GM21825 (cell line): ENCODE measurements around the gene PARP2.

Experiments used
- ATAC-seq: cut with Tn5 transposase; IDR thresholded peaks from one replicate; pipeline ENCODE4 v1.9.1; 2021; ENCODE audit warnings: mild to moderate bottlenecking, moderate library complexity; ENCODE audit not compliant: unreplicated experiment

PARP2 gene

GRCh38 chr14:20391505-20391904 is 48.1 kb downstream of the PARP2 start:
- ATAC-seq = no peak

GRCh38 chr14:20397511-20397910 is 54.1 kb downstream of the PARP2 start:
- ATAC-seq = no peak

- no peak for ATAC-seq
Measured at GRCh38 chr14:20400589-20400964, 57.1 kb downstream of the PARP2 start.

GRCh38 chr14:20400965-20401593 is 57.6 kb downstream of the PARP2 start:
- no peak for ATAC-seq

- ATAC-seq = no peak
Measured at GRCh38 chr14:20403521-20403920, 60.1 kb downstream of the PARP2 start.
